HepG2 (cell line): Measurements from ENCODE around the gene ACBD7. TPM values are rescaled to one million over a fixed set of nuclear protein-coding genes. Genes with fewer than 3 reads are reported as not detected.

Source experiments
- ATAC-seq: fragments of 200-7000 bp; cut with Tn5 transposase; 3 replicates; pipeline ENCODE4 v1.9.1; 2020; ENCODE audit warnings: mild to moderate bottlenecking, moderate library complexity
- BruUV-seq: library from RNA; stranded (reverse); fragments of 400-500 nt; replicated peaks from 2 replicates; lab custom pipeline; 2021; lab: Mats Ljungman, UMichigan
- CTCF ChIA-PET: fragments of 300-600 bp; formaldehyde crosslinking; extraction: SDS; loops from one replicate; lab custom pipeline; 2021; ENCODE audit warnings: low total read pairs, inconsistent platforms, low intra/inter-chr PET ratio; lab: Yijun Ruan, JAX
- POLR2A ChIA-PET: fragments of 350-600 bp; sonication (Branson Sonifier 250); formaldehyde crosslinking; loops from one replicate; lab custom pipeline; 2020; ENCODE audit warnings: antibody characterized with exemption, inconsistent platforms; lab: Yijun Ruan, JAX
- DNase-seq: peaks from one replicate; pipeline ENCODE4 v3.0.0-alpha.2; 2015; ENCODE audit warnings: low spot score
- FAIRE-seq: peaks from 3 replicates; lab custom pipeline; 2011; peaks lifted over from hg19 to GRCh38; lab: Jason Lieb, UNC
- H2AFZ ChIP-seq: one replicate; pipeline ENCODE4 v1.6.1; 2011; ENCODE audit warnings: low read length, inconsistent platforms
- H3K27ac ChIP-seq: fragments of 300-600 bp; 3 replicates; pipeline ENCODE4 v1.8.0; 2011; ENCODE audit warnings: mixed run types, mild to moderate bottlenecking, mixed read lengths, low read length, inconsistent platforms; ENCODE audit not compliant: insufficient read depth; ENCODE audit errors: extremely low read length
- H3K27me3 ChIP-seq, 2 experiments: fragments of 200-600 bp in 1 of 2; 2 replicates in 1 of 2; 3 replicates in 1 of 2; pipeline versions ENCODE4 v1.6.0 to v1.8.0; 2011; ENCODE audit warnings: low read length in 2 of 2, mild to moderate bottlenecking in 2 of 2, moderate library complexity in 2 of 2, inconsistent platforms in 1 of 2; ENCODE audit not compliant: insufficient read depth in 2 of 2, control insufficient read depth in 1 of 2
- H3K36me3 ChIP-seq, 2 experiments: fragments of 200-600 bp in 1 of 2; replicated peaks in 1 of 2; 2 replicates in 1 of 2; 3 replicates in 1 of 2; pipeline versions ENCODE4 v1.5.1 to v1.8.0; 2011; ENCODE audit warnings: low read length in 2 of 2, inconsistent platforms in 1 of 2; ENCODE audit not compliant: insufficient read depth in 2 of 2, control insufficient read depth in 1 of 2
- H3K4me1 ChIP-seq: 2 replicates; pipeline ENCODE4 v1.5.1; 2012; ENCODE audit warnings: low read length, inconsistent platforms; ENCODE audit not compliant: insufficient read depth
- H3K4me2 ChIP-seq: 2 replicates; pipeline ENCODE4 v1.6.0; 2011; ENCODE audit warnings: low read depth, low read length, inconsistent platforms
- H3K4me3 ChIP-seq, 3 experiments: fragments of 200-600 bp in 1 of 3; sonication (generic), shearing (Covaris generic) in 1 of 3; replicated peaks in 1 of 3; 2 replicates each; pipeline ENCODE4 v1.5.1; 2011 to 2016; ENCODE audit warnings: low read length in 3 of 3, inconsistent platforms in 2 of 3, low read depth in 2 of 3, mild to moderate bottlenecking in 2 of 3, control low read depth in 1 of 3, mixed read lengths in 1 of 3; ENCODE audit not compliant: insufficient read depth in 1 of 3
- H3K79me2 ChIP-seq: one replicate; pipeline ENCODE4 v1.6.1; 2011; ENCODE audit warnings: low read length, inconsistent platforms; ENCODE audit not compliant: insufficient read depth
- H3K9ac ChIP-seq: 2 replicates; pipeline ENCODE4 v1.6.0; 2011; ENCODE audit warnings: mild to moderate bottlenecking, low read depth, low read length, inconsistent platforms; ENCODE audit not compliant: insufficient read depth
- H3K9me3 ChIP-seq: 2 replicates; pipeline ENCODE4 v1.5.1; 2012; ENCODE audit warnings: mild to moderate bottlenecking, low read length
- H4K20me1 ChIP-seq: 2 replicates; pipeline ENCODE4 v1.6.0; 2011; ENCODE audit warnings: inconsistent platforms, mild to moderate bottlenecking, low read length, moderate library complexity; ENCODE audit not compliant: insufficient read depth
- DBP ChIP-seq: sonication (generic); formaldehyde crosslinking; IDR thresholded peaks from 2 replicates; pipeline ENCODE4 v1.4.0; 2020; ENCODE audit warnings: missing genetic modification reagents; ENCODE audit errors: not compliant biosample characterization
- ESRRA ChIP-seq: sonication (generic); formaldehyde crosslinking; IDR thresholded peaks from 2 replicates; pipeline ENCODE4 v1.5.1; 2020; ENCODE audit warnings: mild to moderate bottlenecking, low read depth, missing genetic modification reagents
- JARID2 ChIP-seq: sonication (generic); formaldehyde crosslinking; IDR thresholded peaks from 2 replicates; pipeline ENCODE4 v1.8.1; 2023; ENCODE audit warnings: missing genetic modification reagents, inconsistent platforms; ENCODE audit not compliant: insufficient replicate concordance
- KLF6 ChIP-seq: IDR thresholded peaks from 2 replicates; pipeline ENCODE4 v1.8.0; 2016; ENCODE audit warnings: missing biosample characterization, missing genetic modification reagents
- MED8 ChIP-seq: sonication (generic); formaldehyde crosslinking; IDR thresholded peaks from 2 replicates; pipeline ENCODE4 v1.8.1; 2023; ENCODE audit warnings: mild to moderate bottlenecking, missing genetic modification reagents; ENCODE audit not compliant: insufficient replicate concordance
- MEIS1 ChIP-seq: sonication (generic); formaldehyde crosslinking; IDR thresholded peaks from 2 replicates; pipeline ENCODE4 v1.9.0; 2021; ENCODE audit warnings: mild to moderate bottlenecking, missing genetic modification reagents, moderate library complexity, borderline replicate concordance
- MIER3 ChIP-seq: IDR thresholded peaks from 2 replicates; pipeline ENCODE4 v1.6.1; 2016; ENCODE audit warnings: missing compliant biosample characterization, borderline replicate concordance
- MLX ChIP-seq: IDR thresholded peaks from 2 replicates; pipeline ENCODE4 v1.6.1; 2016
- MNT ChIP-seq: fragments of 450-650 bp; IDR thresholded peaks from 2 replicates; pipeline ENCODE4 v1.6.1; 2016
- MXD3 ChIP-seq: IDR thresholded peaks from 2 replicates; pipeline ENCODE4 v1.6.1; 2016; ENCODE audit warnings: mild to moderate bottlenecking, missing biosample characterization, missing genetic modification reagents
- NAIF1 ChIP-seq: sonication (generic); formaldehyde crosslinking; IDR thresholded peaks from 2 replicates; pipeline ENCODE4 v1.5.0; 2020; ENCODE audit warnings: mild to moderate bottlenecking, missing genetic modification reagents, borderline replicate concordance
- PITX1 ChIP-seq: sonication (generic); formaldehyde crosslinking; IDR thresholded peaks from 2 replicates; pipeline ENCODE4 v1.5.1; 2020; ENCODE audit warnings: mild to moderate bottlenecking, missing genetic modification reagents
- RARA ChIP-seq: IDR thresholded peaks from 2 replicates; pipeline ENCODE4 v1.6.1; 2016; ENCODE audit warnings: missing genetic modification reagents, missing compliant biosample characterization
- YY1 ChIP-seq: IDR thresholded peaks from 2 replicates; pipeline ENCODE4 v1.6.1; 2011; ENCODE audit warnings: low read length, low read depth, moderate library complexity, mild to moderate bottlenecking; ENCODE audit not compliant: insufficient read depth, insufficient replicate concordance
- ZC3H13 ChIP-seq: sonication (generic); formaldehyde crosslinking; IDR thresholded peaks from 2 replicates; pipeline ENCODE4 v1.8.1; 2023; ENCODE audit warnings: mild to moderate bottlenecking, missing genetic modification reagents, moderate library complexity
- ZNF180 ChIP-seq: sonication (generic); formaldehyde crosslinking; IDR thresholded peaks from 2 replicates; pipeline ENCODE4 v1.4.0; 2020; ENCODE audit warnings: low read depth, missing genetic modification reagents, borderline replicate concordance
- ZNF501 ChIP-seq: sonication (generic); formaldehyde crosslinking; IDR thresholded peaks from 2 replicates; pipeline ENCODE4 v1.5.1; 2020; ENCODE audit warnings: mild to moderate bottlenecking, moderate library complexity, missing genetic modification reagents
- WGBS: methylation state at CpG from one replicate; pipeline ENCODE4 v1.1.6; 2017; ENCODE audit warnings: low lambda C conversion rate; 5-methylcytosine and 5-hydroxymethylcytosine counted together
- in situ Hi-C: cut with HindIII; loops from 2 replicates; pipeline ENCODE4 v1.10.0; 2017; ENCODE audit warnings: low pct_unique_long_range_greater_than_20kb; ENCODE audit not compliant: extremely low pct_ligation_motif_present
- intact Hi-C: fragments of 100-400 bp; cut with micrococcal nuclease; formaldehyde crosslinking; loops from one replicate; pipeline ENCODE4 v1.10.0; 2022; ENCODE audit not compliant: unreplicated experiment
- polyA plus RNA-seq, 8 experiments: library from polyadenylated mRNA; depleted of rRNA in 3 of 8; stranded (reverse) in 7 of 8; unstranded in 1 of 8; fragments of >200 nt; fragmentation: Illumina TruSeq in 4 of 8; extraction: Trizol in 4 of 8; gene quantifications; 2 replicates each; pipeline versions ENCODE4 v1.2.1 to v1.2.3, GENCODE V29; 2011 to 2016; ENCODE audit warnings: low read depth in 4 of 8, missing spikeins in 1 of 8, mixed read lengths in 1 of 8; ENCODE audit not compliant: insufficient read depth in 1 of 8
- total RNA-seq, 5 experiments: library from RNA; depleted of rRNA; stranded (reverse); fragments of >200 nt; fragmentation: Illumina TruSeq; extraction: Trizol; gene quantifications; 2 replicates each; pipeline ENCODE4 v1.2.3, GENCODE V29; 2016; ENCODE audit warnings: low read depth in 1 of 5

ACBD7 gene
- total and polyA plus RNA-seq, 2 of the 13 experiments (the other 11 are each of a cell fraction or from before 2014, with no cell fraction given), result 1.4 to 2.6 TPM

GRCh38 chr10:15067154-15067553 is 21.4 kb downstream of the ACBD7 start:
- no peak overlapping the region for H3K9ac ChIP-seq
- H3K27me3 ChIP-seq, result no peaks in the 10 kb centered on the region
- no TSS peak for BruUV-seq
- H3K27ac ChIP-seq, result no peak overlapping the region
- no peak for FAIRE-seq
- no peak overlapping the region for H3K4me2 ChIP-seq
- 0 out of 2 replicates have a peak, but pooled peaks cover 7% of the 10 kb centered on the region for H3K4me1 ChIP-seq
- 0 out of 2 replicates have a peak, but pooled peaks cover under 1% of the 10 kb centered on the region for H3K9me3 ChIP-seq
- 30% methylated on average over 5 of the region's 5 CpGs for WGBS
- no peak for ATAC-seq
- no peak overlapping the region for H3K4me3 ChIP-seq
- ChIA-PET POLR2A (no interaction called here), CTCF (no interaction called here)
- H4K20me1 ChIP-seq, result no peaks in the 10 kb centered on the region
- no peak for DNase-seq
- no peaks in the 10 kb centered on the region for H3K36me3 ChIP-seq
- intact Hi-C loops, result no loop called here
- TF ChIP-seq MLX (CRISPR knock-in tag) (no peak), RARA (CRISPR knock-in tag) (no peak), MIER3 (CRISPR knock-in tag) (no peak), ZNF501 (CRISPR knock-in tag) (no peak), PITX1 (no peak), MXD3 (no peak), KLF6 (CRISPR knock-in tag) (no peak)
- no peak overlapping the region for H2AFZ ChIP-seq
- in situ Hi-C loops, result no loop called here
- no peaks in the 10 kb centered on the region for H3K79me2 ChIP-seq

GRCh38 chr10:15060638-15061037 is 27.9 kb downstream of the ACBD7 start:
- Histone ChIP-seq H4K20me1 (no peaks in the 10 kb centered on the region), H2AFZ (no peak overlapping the region), H3K4me2 (no peak overlapping the region), H3K27me3 (no peaks in the 10 kb centered on the region; a peak in 1 of 5 replicates), H3K36me3 (no peaks in the 10 kb centered on the region), H3K27ac (no peak overlapping the region), H3K79me2 (no peaks in the 10 kb centered on the region), H3K9ac (no peak overlapping the region), H3K4me3 (no peak overlapping the region), H3K9me3 (0 out of 2 replicates have a peak, but pooled peaks cover 6% of the 10 kb centered on the region), H3K4me1 (no peaks in the 10 kb centered on the region)
- no peak for FAIRE-seq
- no peak for ATAC-seq
- intact Hi-C loops (no loop called here), in situ Hi-C loops (no loop called here)
- WGBS, result 1% methylated on average over 2 of the region's 2 CpGs
- ChIA-PET POLR2A (no interaction called here), CTCF (no interaction called here)
- no TSS peak for BruUV-seq
- DNase-seq, result no peak
- TF ChIP-seq DBP (CRISPR knock-in tag) (no peak), MEIS1 (no peak), MED8 (CRISPR knock-in tag) (no peak), JARID2 (no peak), YY1 (no peak), ZC3H13 (CRISPR knock-in tag) (no peak), ZNF180 (CRISPR knock-in tag) (no peak), NAIF1 (CRISPR knock-in tag) (no peak), MNT (no peak), ESRRA (CRISPR knock-in tag) (no peak)
